GM18517 (cell line): Measurements from ENCODE around the gene MORN4.
"Not testable (repeated sequence)": the region's sequence is repeated elsewhere in the genome, so short reads cannot be mapped to it uniquely, and the experiment has no call there.

Experiments used
- ATAC-seq: cut with Tn5 transposase; IDR thresholded peaks from one replicate; pipeline ENCODE4 v1.9.1; 2021; ENCODE audit warnings: mild to moderate bottlenecking, moderate library complexity; ENCODE audit not compliant: unreplicated experiment

MORN4 gene

GRCh38 chr10:97598407-97599271 lies 34.7 kb downstream of the MORN4 start:
- no peak for ATAC-seq

GRCh38 chr10:97597778-97598177 lies 35.5 kb downstream of the MORN4 start:
- no peak for ATAC-seq

GRCh38 chr10:97596101-97597082 lies 36.9 kb downstream of the MORN4 start:
- no peak for ATAC-seq

- no peak for ATAC-seq
Observed at GRCh38 chr10:97593421-97593820, 39.9 kb downstream of the MORN4 start.

GRCh38 chr10:97590748-97591495 lies 42.4 kb downstream of the MORN4 start:
- ATAC-seq, result no peak

DNA sequence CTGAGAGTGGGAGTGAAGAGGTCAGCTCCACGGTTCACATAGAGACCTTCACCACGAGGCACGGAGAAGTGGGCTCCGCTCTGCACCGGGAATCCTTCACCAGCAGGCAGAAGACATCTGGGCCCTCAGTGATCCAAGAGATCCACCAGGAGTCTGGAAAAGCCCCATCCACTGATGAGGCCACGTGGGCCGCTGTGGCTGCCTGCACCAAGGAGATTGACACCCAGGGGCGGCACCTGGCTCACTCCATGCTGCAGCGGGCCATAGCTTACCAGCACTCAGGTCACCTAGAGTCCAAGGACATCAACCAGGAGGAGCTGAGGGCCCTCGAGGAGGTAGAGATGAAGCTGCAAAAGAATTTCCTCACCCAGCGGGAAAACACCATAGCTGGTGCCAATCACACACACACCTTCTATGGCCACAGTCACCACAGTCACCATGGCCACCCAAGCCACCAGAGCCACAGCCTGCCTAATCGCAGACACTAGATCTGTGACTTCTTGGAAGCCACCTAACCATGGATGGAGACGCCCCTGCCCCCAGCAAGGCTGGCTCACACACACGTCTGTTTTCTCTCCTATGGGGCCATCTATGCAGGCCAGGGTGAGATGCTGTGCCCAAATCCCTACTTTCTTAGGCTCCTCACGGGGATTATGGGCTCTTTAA lies 43.1 kb downstream of the MORN4 start:
- no peak for ATAC-seq

- ATAC-seq, result no peak
Observed at GRCh38 chr10:97589479-97589878, 43.8 kb downstream of the MORN4 start, which contains the start of gene C10orf62. TSS of gene C10orf62 (plus strand) at chr10:97589721. CDS start at chr10:97589898, 177 bp downstream.

GRCh38 chr10:97587183-97587582 lies 46.1 kb downstream of the MORN4 start:
- no peak for ATAC-seq

GRCh38 chr10:97585439-97585811 lies 47.9 kb downstream of the MORN4 start:
- ATAC-seq, result no peak

DNA sequence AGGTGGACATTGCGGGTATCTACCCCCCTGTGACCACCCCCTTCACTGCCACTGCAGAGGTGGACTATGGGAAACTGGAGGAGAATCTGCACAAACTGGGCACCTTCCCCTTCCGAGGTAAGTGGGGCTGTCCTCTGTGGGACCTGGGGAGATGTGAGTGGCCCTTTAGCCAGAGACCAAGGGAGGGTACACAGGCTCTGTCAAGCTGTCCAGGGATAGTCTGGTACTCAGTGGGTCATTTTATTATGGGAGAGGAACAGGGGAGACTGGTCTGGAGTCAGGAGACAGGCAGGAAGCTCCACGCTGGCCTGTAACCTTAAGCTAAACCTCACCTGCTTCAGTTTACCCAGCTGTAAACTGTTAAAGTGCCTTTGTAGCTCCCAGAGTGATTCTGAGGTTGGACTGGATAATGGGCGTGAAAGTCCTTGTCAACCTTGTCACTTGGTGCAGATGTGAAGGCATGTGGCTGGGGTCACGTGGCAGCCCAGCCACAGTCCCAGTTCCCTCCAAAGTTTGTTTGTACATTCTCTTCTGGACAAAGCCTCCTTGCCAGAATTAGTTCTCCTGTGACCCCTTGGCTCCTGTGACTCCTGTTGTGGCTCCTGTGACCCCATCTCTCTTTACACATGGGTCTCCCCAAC lies 48.4 kb downstream of the MORN4 start:
- no peak for ATAC-seq

- ATAC-seq, result no peak
Observed at GRCh38 chr10:97584060-97584797, 49.1 kb downstream of the MORN4 start, which contains the start of gene HOGA1. TSS of gene HOGA1 (plus strand) at chr10:97584389. CDS start at chr10:97584704, 315 bp downstream.

DNA sequence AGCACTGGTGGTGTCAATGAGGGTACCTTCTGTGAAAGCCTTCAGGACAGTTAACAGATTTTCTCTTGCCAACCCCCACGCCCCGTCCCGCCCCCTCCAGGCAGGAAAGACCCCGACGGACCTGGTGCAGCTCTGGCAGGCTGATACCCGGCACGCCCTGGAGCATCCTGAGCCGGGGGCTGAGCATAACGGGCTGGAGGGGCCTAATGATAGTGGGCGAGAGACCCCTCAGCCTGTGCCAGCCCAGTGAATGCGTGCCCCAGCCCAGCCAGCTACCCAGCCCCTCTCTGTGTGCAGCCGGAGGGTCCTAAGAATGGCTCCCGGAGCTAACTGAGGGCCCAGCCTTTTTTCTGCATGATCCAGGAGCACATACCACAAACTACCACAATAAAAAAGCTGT lies 49.8 kb downstream of the MORN4 start:
- no peak for ATAC-seq

- no peak for ATAC-seq
Observed at GRCh38 chr10:97582169-97582568, 51.1 kb downstream of the MORN4 start.

- ATAC-seq, result no peak
Observed at GRCh38 chr10:97580421-97581367, 52.6 kb downstream of the MORN4 start.

GRCh38 chr10:97578171-97578844 lies 55.0 kb downstream of the MORN4 start:
- ATAC-seq, result no peak

- ATAC-seq, result no peak
Observed at GRCh38 chr10:97577701-97578100, 55.6 kb downstream of the MORN4 start.

GRCh38 chr10:97576487-97576886 lies 56.8 kb downstream of the MORN4 start:
- not testable (repeated sequence) for ATAC-seq
